B cell (primary cell): Measurements from ENCODE around the gene FATE1. TPM values are rescaled to one million over a fixed set of nuclear protein-coding genes. Genes with fewer than 3 reads are reported as not detected.

Source experiments
- ATAC-seq: fragments of 200-7000 bp; cut with Tn5 transposase; one replicate; pipeline ENCODE4 v1.10.0; 2021; ENCODE audit warnings: low read depth, mild to moderate bottlenecking, moderate number of reproducible peaks, moderate library complexity
- CTCF ChIA-PET: fragments of 350-600 bp; sonication (Branson Sonifier 250); formaldehyde crosslinking; loops from one replicate; lab custom pipeline; 2021; ENCODE audit warnings: antibody characterized with exemption, inconsistent platforms; lab: Charles Lee
- POLR2A ChIA-PET: fragments of 350-600 bp; sonication (Branson Sonifier 250); formaldehyde crosslinking; loops from one replicate; lab custom pipeline; 2021; ENCODE audit warnings: antibody characterized with exemption; lab: Charles Lee
- DNase-seq: peaks from one replicate; pipeline ENCODE4 v3.0.0; 2013
- H2AFZ ChIP-seq: 2 replicates; pipeline ENCODE4 v1.6.1; 2012; ENCODE audit warnings: mild to moderate bottlenecking, low read depth, low read length; ENCODE audit not compliant: insufficient read depth, poor library complexity, severe bottlenecking
- H3K27ac ChIP-seq, 2 donors: 1 replicate in 1 of 2; 2 replicates in 1 of 2; pipeline ENCODE4 v1.5.1; 2012 to 2013; ENCODE audit warnings: low read length in 2 of 2, mild to moderate bottlenecking in 2 of 2, moderate library complexity in 1 of 2
- H3K27me3 ChIP-seq, 4 experiments: fragments of 200-600 bp in 1 of 4; sonication (generic) in 1 of 4; replicated peaks in 1 of 4; 1 replicate in 2 of 4; 2 replicates in 2 of 4; pipeline versions ENCODE4 v1.6.1 to v1.7.0; 2013 to 2016; ENCODE audit warnings: low read length in 3 of 4, mild to moderate bottlenecking in 2 of 4, mixed read lengths in 1 of 4, moderate library complexity in 1 of 4; ENCODE audit not compliant: insufficient read depth in 4 of 4, control insufficient read depth in 3 of 4; ENCODE audit errors: control extremely low read depth in 1 of 4
- H3K36me3 ChIP-seq, 2 experiments: replicated peaks in 1 of 2; 1 replicate in 1 of 2; 2 replicates in 1 of 2; pipeline versions ENCODE4 v1.6.1 to v1.7.1; 2013; ENCODE audit warnings: low read length in 1 of 2; ENCODE audit not compliant: insufficient read depth in 2 of 2, control insufficient read depth in 1 of 2; ENCODE audit errors: control extremely low read depth in 1 of 2, extremely low read depth in 1 of 2
- H3K4me1 ChIP-seq, 2 donors: fragments of 200-600 bp in 1 of 2; sonication (generic) in 1 of 2; 1 replicate in 1 of 2; 2 replicates in 1 of 2; pipeline versions ENCODE4 v1.5.1 to v1.6.1; 2013 to 2017; ENCODE audit warnings: low read length in 2 of 2; ENCODE audit not compliant: control insufficient read depth in 2 of 2, insufficient read depth in 2 of 2
- H3K4me2 ChIP-seq: replicated peaks from 2 replicates; pipeline ENCODE3; 2012; ENCODE audit warnings: mild to moderate bottlenecking, low read depth, low read length; ENCODE audit not compliant: poor library complexity, severe bottlenecking
- H3K4me3 ChIP-seq, 5 experiments: fragments of 200-600 bp in 1 of 5; sonication (generic) in 1 of 5; 1 replicate in 3 of 5; 2 replicates in 2 of 5; pipeline versions ENCODE4 v1.5.1 to v1.7.0; 2011 to 2016; ENCODE audit warnings: low read length in 4 of 5, mild to moderate bottlenecking in 4 of 5, low read depth in 2 of 5, control low read depth in 1 of 5, moderate library complexity in 1 of 5; ENCODE audit not compliant: insufficient read depth in 1 of 5; ENCODE audit errors: control extremely low read depth in 1 of 5, extremely low read depth in 1 of 5
- H3K79me2 ChIP-seq: fragments of 200-600 bp; sonication (generic); one replicate; pipeline ENCODE4 v1.6.0; 2016; ENCODE audit warnings: low read length; ENCODE audit not compliant: control insufficient read depth, insufficient read depth
- H3K9ac ChIP-seq: fragments of 200-600 bp; sonication (generic); 2 replicates; pipeline ENCODE4 v1.6.1; 2017; ENCODE audit warnings: mild to moderate bottlenecking, low read length, moderate library complexity
- H3K9me3 ChIP-seq, 3 donors: one replicate each; pipeline versions ENCODE4 v1.6.1 to v1.7.1; 2013; ENCODE audit warnings: low read length in 2 of 3; ENCODE audit not compliant: control insufficient read depth in 2 of 3, insufficient read depth in 1 of 3; ENCODE audit errors: control extremely low read depth in 1 of 3
- H4K20me1 ChIP-seq: 2 replicates; pipeline ENCODE4 v1.6.0; 2012; ENCODE audit warnings: mild to moderate bottlenecking, low read length; ENCODE audit not compliant: insufficient read depth, control insufficient read depth, poor library complexity, severe bottlenecking
- H3K27ac Mint-ChIP-seq: one replicate; pipeline ENCODE4 v1.8.0; 2021; ENCODE audit warnings: mixed read lengths
- H3K27me3 Mint-ChIP-seq: one replicate; pipeline ENCODE4 v1.8.0; 2021; ENCODE audit warnings: mixed read lengths
- H3K4me1 Mint-ChIP-seq: one replicate; pipeline ENCODE4 v1.8.0; 2021; ENCODE audit warnings: mixed read lengths
- H3K4me3 Mint-ChIP-seq: one replicate; pipeline ENCODE4 v1.8.0; 2021; ENCODE audit warnings: mixed read lengths
- H3K9me3 Mint-ChIP-seq: one replicate; pipeline ENCODE4 v1.8.0; 2022; ENCODE audit warnings: mixed read lengths; ENCODE audit not compliant: insufficient read depth
- CTCF ChIP-seq: fragments of 200-600 bp; IDR thresholded peaks from one replicate; pipeline ENCODE4 v1.8.0; 2022; ENCODE audit warnings: antibody characterized with exemption, mild to moderate bottlenecking
- EZH2 ChIP-seq: IDR thresholded peaks from 2 replicates; pipeline ENCODE4 v1.6.1; 2012; ENCODE audit warnings: borderline replicate concordance, low read depth, mild to moderate bottlenecking, moderate library complexity, low read length; ENCODE audit not compliant: insufficient read depth, poor library complexity, severe bottlenecking
- WGBS: methylation state at CpG from one replicate; pipeline ENCODE4 v1.1.5; 2013; ENCODE audit warnings: missing lambda C conversion rate; ENCODE audit not compliant: insufficient coverage; 5-methylcytosine and 5-hydroxymethylcytosine counted together
- intact Hi-C: fragments of 100-400 bp; cut with micrococcal nuclease; formaldehyde crosslinking; loops from one replicate; pipeline ENCODE4 v1.10.0; 2022
- polyA plus RNA-seq: library from polyadenylated mRNA; depleted of rRNA; stranded (reverse); fragments of >200 nt; gene quantifications from 2 replicates; pipeline ENCODE4 v1.2.3, GENCODE V29; 2012
- total RNA-seq, 2 donors: library from RNA; stranded (reverse); fragments of 120-200 nt in 1 of 2; gene quantifications; 1 replicate in 1 of 2; 2 replicates in 1 of 2; pipeline versions ENCODE4 v1.2.3 to v1.2.4, GENCODE V29; 2013 to 2022

The FATE1 gene
- total and polyA plus RNA-seq, 2 donors (not counting 1 experiment from before 2014, with no cell fraction given), result not detected

- Histone ChIP-seq H3K9me3 (no peaks in the 10 kb centered on the region), H4K20me1 (no peaks in the 10 kb centered on the region), H3K9ac (no peak overlapping the region), H2AFZ (no peak overlapping the region), H3K79me2 (no peaks in the 10 kb centered on the region), H3K27ac (no peak overlapping the region), H3K27me3 (no peaks in the 10 kb centered on the region), H3K4me3 (no peak overlapping the region), H3K4me1 (no peaks in the 10 kb centered on the region), H3K36me3 (no peaks in the 10 kb centered on the region), H3K4me2 (no peak overlapping the region)
- intact Hi-C loops, result no loop called here
- Mint-ChIP-seq H3K27ac (no peak overlapping the region), H3K4me3 (no peak overlapping the region), H3K27me3 (peaks cover 16% of the 10 kb centered on the region), H3K9me3 (no peaks in the 10 kb centered on the region), H3K4me1 (no peaks in the 10 kb centered on the region)
- ChIA-PET POLR2A (no interaction called here), CTCF (no interaction called here)
- no peak for ATAC-seq
- WGBS, result 80% methylated on average over 2 of the region's 4 CpGs
- no peak for TF ChIP-seq EZH2
- no peak for DNase-seq
These were observed 18.3 kb upstream of the FATE1 start for GRCh38 chrX:151697522-151697921.

- Histone ChIP-seq H3K27ac (no peak overlapping the region), H3K79me2 (no peaks in the 10 kb centered on the region), H3K9ac (no peak overlapping the region), H4K20me1 (no peaks in the 10 kb centered on the region), H3K4me3 (no peak overlapping the region), H3K9me3 (no peaks in the 10 kb centered on the region), H3K4me1 (no peaks in the 10 kb centered on the region), H2AFZ (no peak overlapping the region), H3K4me2 (no peak overlapping the region), H3K36me3 (no peaks in the 10 kb centered on the region), H3K27me3 (no peaks in the 10 kb centered on the region)
- Mint-ChIP-seq H3K27me3 (peaks cover 10% of the 10 kb centered on the region), H3K9me3 (no peaks in the 10 kb centered on the region), H3K4me1 (no peaks in the 10 kb centered on the region), H3K4me3 (no peak overlapping the region), H3K27ac (no peak overlapping the region)
- TF ChIP-seq EZH2 (no peak), CTCF (no peak)
- ChIA-PET CTCF (interaction anchor here (0.6 kb wide), 1 partner anchor 457 kb away, joined by 3 read pairs; no protein-coding TSS in a partner anchor), POLR2A (no interaction called here)
- ATAC-seq (no peak), DNase-seq (no peak)
- 100% methylated on average over 3 of the region's 6 CpGs for WGBS
- intact Hi-C loops, result no loop called here
These were observed 17.4 kb upstream of the FATE1 start for GRCh38 chrX:151698485-151698884.
